Measurements from ENCODE around the gene MIX23.

MIX23 gene

GRCh38 chr3:122382888-122383666 lies at the start of gene MIX23:
MIX23 (minus strand) TSS chr3:122383231; CDS start chr3:122383224, 7 bp downstream.
- DNase-seq: peak; percentile 85

GRCh38 chr3:122430371-122430770 lies 47.3 kb upstream of the MIX23 start:
- DNase-seq: no peak

- DNase-seq: no peak
These were observed 44.9 kb upstream of the MIX23 start for GRCh38 chr3:122427857-122428471.

- DNase-seq: no peak
These were observed 38.8 kb upstream of the MIX23 start for GRCh38 chr3:122421836-122422235.

- no peak for DNase-seq
These were observed 38.1 kb upstream of the MIX23 start for GRCh38 chr3:122421101-122421500.

- no peak for DNase-seq
These were observed 33.9 kb upstream of the MIX23 start for GRCh38 chr3:122416966-122417365.

- DNase-seq: peak; percentile 98
These were observed 33.0 kb upstream of the MIX23 start, which contains the start of gene WDR5B for GRCh38 chr3:122415762-122416654. WDR5B (minus strand) TSS chr3:122416062; CDS start chr3:122415528, 534 bp downstream.

GRCh38 chr3:122415104-122415744 lies 32.2 kb upstream of the MIX23 start:
- DNase-seq: peak; percentile 21

GRCh38 chr3:122414391-122414790 lies 31.4 kb upstream of the MIX23 start:
- no peak for DNase-seq

- DNase-seq: peak; percentile 39
These were observed 27.6 kb upstream of the MIX23 start for GRCh38 chr3:122410639-122411038.

GRCh38 chr3:122410111-122410510 lies 27.1 kb upstream of the MIX23 start:
- no peak for DNase-seq

GRCh38 chr3:122409446-122409845 lies 26.4 kb upstream of the MIX23 start:
- DNase-seq: no peak

GRCh38 chr3:122407946-122408345 lies 24.9 kb upstream of the MIX23 start:
- no peak for DNase-seq

GRCh38 chr3:122406198-122406597 lies 23.2 kb upstream of the MIX23 start:
- DNase-seq: no peak

GRCh38 chr3:122405015-122405414 lies 22.0 kb upstream of the MIX23 start:
- no peak for DNase-seq

GRCh38 chr3:122403489-122403888 lies 20.5 kb upstream of the MIX23 start:
- DNase-seq: peak; percentile 48

- DNase-seq: no peak
These were observed 15.9 kb upstream of the MIX23 start for GRCh38 chr3:122398920-122399319.

GRCh38 chr3:122397201-122397600 lies 14.2 kb upstream of the MIX23 start:
- no peak for DNase-seq

GRCh38 chr3:122396511-122396910 lies 13.5 kb upstream of the MIX23 start:
- DNase-seq: no peak

- no peak for DNase-seq
These were observed 12.6 kb upstream of the MIX23 start for GRCh38 chr3:122395582-122395981.

GRCh38 chr3:122394173-122394572 lies 11.1 kb upstream of the MIX23 start:
- no peak for DNase-seq
